ENCODE data around the gene GPR78. TPM values are rescaled to one million over a fixed set of nuclear protein-coding genes. Genes with fewer than 3 reads are reported as not detected.
"Not testable (repeated sequence)": the region's sequence is repeated elsewhere in the genome, so short reads cannot be mapped to it uniquely, and the experiment has no call there.

GPR78 gene
- total RNA-seq, 1 donor from 2014 or later = not detected

DNA sequence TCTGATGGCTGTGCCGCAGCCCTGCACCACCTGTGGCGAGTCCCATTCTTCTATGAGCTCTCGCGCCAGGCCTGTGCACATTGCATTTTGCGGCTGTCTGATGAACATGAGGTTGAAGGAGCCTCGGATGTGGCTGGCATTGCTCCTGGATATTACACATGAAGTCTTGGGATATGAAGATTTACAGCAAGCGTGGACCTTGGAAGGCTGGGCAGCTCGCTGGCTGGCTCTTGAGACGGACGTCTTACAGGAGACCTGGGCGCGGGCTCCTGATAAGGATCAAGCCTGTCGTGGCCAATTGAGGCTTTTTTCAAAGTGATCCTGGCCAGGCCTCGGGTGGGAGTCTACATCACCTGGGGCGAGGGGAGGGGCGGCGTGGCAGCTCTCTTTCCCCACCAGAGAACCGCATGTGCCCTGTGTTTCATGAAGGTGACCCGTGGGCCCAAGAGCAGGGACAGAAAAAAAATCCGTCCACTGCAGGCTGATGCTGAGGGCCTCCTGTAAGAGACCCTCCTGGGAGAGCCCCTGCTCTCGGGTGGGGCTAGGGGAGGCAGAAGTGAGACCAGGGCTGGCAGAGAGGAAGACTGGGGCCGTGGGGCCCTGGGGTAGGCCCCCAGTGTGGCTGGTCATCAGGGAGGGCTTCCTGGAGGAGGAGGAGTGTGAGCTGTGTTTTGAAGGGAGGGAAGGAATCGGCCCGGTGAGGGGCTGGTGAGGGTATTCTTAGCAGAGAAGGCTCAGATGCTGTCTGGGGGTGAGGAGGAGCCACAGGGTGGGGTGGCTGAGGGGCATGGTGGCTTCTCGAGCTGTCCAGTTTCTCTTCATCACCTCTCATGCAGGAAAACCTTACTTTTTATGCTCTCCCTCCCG, 36.0 kb downstream of the GPR78 start:
- DNase-seq (ENCODE audit: low read depth in 2 of 2) = no peak

- no peak for DNase-seq (ENCODE audit: low read depth in 2 of 2)
Measured at GRCh38 chr4:8616831-8617230, 36.6 kb downstream of the GPR78 start.

GRCh38 chr4:8617486-8618040, 37.4 kb downstream of the GPR78 start:
- DNase-seq (ENCODE audit: low read depth in 2 of 2) = no peak

DNA sequence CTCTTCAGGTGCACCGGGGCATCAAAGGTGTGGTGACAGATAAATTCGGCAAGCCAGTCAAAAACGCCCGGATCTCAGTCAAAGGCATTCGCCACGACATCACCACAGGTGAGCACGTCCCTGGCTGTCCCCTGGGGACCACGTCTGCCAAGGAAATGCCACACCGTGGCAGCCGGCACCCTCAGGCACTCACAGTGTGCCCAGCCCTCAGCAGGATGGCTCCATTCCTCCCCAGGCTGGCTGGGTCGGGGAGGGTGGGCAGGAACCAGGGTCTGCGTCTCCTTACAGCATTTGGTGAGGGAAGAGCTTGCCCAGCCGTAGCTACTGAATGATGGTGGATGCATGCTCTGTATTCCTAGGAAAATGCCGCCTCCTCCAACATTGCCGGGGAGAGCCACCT, 38.2 kb downstream of the GPR78 start:
- DNase-seq (ENCODE audit: low read depth in 2 of 2) = no peak

DNA sequence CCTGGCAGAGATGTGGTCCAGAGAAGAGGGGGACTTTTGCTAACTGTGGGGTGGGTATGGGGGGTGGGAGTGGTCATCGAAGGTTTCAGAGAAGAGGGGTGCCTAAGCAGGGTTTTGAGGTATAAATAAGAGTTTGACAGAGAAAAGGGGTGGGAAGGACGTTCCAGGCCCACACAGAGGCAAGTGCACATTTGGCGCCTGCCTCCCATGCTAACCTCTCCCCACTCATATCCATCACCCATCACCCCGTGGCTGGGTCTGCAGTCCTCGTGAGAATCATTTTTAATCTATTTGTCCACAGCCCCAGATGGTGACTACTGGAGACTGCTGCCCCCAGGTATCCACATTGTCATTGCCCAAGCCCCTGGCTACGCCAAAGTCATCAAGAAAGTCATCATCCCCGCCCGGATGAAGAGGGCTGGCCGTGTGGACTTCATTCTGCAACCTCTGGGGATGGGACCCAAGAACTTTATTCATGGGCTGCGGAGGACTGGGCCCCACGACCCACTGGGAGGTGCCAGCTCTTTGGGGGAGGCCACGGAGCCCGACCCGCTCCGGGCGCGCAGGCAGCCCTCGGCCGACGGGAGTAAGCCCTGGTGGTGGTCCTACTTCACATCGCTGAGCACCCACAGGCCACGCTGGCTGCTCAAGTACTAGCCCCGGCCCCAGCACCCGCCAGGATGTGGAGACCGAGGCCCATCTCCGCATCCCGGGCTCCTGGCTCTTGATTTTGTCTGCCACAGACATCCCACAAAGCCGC, 38.9 kb downstream of the GPR78 start:
- no peak for DNase-seq (ENCODE audit: low read depth in 2 of 2)

DNA sequence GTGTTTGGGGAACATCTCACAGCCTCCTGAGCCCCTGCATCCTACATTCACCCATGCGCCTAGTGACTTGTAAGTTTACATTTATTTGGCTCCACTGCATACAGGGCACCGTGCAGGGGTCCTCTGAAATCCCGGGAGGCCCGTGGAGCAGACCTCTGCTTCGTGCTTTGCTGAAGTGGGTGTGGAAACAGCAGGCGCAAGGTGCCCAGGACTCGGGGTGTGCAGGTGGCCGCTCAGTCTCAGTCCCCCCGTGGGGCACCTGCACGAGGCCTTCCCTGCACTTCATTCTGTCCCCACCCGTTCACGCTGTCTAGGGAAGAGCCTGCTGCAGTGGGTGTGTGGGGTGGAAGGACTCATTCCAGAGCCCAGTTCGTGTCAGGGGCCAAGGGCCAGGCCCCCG, 40.9 kb downstream of the GPR78 start:
- not testable (repeated sequence) for DNase-seq (ENCODE audit: low read depth in 2 of 2)

DNA sequence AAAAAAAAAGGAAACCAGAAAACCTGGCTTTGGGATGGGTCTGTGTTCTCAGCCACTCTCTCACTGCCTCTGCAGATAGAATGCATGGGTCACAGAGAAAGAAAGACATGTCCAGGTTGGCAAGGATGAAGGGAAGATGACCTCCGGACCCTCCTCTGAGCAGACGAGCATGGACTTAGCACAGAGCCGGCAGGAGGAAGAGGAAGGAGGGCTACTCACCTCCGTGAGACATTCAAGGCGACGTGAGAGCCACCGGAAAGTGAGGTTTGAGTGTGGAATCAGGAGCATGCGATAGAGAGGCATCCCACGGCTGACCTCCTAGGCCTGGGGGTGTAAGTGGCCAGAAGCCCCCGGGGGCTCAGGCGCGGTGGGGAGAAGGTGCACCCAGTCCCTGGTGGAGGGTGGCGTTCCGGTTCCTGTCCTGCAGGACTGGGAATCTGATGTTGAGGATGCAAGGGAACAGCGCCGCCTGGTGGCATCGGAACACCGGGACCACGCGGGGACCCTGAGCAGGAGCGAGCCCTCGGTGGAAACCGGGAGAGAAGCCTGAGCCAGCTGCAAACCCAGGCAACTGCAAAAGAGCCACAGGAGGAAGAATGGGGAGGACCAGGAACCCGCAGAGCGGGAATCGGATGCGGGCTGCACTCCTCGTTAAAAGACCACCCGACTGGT, 44.5 kb downstream of the GPR78 start:
- DNase-seq (ENCODE audit: low read depth in 2 of 2) = not testable (repeated sequence)

- DNase-seq (ENCODE audit: low read depth in 2 of 2) = not testable (repeated sequence)
Measured at GRCh38 chr4:8630240-8630905, 50.2 kb downstream of the GPR78 start.

- not testable (repeated sequence) for DNase-seq (ENCODE audit: low read depth in 2 of 2)
Measured at GRCh38 chr4:8631896-8632295, 51.7 kb downstream of the GPR78 start.

DNA sequence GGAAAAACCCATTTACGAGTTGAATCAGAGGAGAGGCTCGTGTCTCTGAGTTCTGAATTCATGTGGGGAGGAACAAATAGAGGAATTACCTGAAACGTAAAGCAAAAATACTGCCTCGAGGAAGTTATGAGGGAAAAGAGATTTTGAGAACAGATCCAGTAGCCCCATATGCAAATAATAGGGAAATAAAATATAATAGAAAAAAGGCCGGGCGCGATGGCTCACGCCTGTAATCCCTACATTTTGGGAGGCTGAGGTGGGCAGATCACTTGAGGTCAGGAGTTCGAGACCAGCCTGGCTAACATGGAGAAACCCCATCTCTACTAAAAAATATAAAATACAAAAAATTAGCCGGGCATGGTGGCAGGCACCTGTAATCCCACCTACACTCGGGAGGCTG, 54.6 kb downstream of the GPR78 start:
- not testable (repeated sequence) for DNase-seq (ENCODE audit: low read depth in 2 of 2)

- DNase-seq (ENCODE audit: low read depth in 2 of 2) = not testable (repeated sequence)
Measured at GRCh38 chr4:8635897-8636554, 55.8 kb downstream of the GPR78 start.

Other genes starting within 250 kb of the GPR78 start
- 19.4 and 23.1 TPM in 2 replicates for gene ACOX3, start 139.7 kb upstream of the GPR78 start, total RNA-seq
- gene TRMT44, start 139.6 kb upstream of the GPR78 start, total RNA-seq = 7.4 and 9.1 TPM in 2 replicates
- under 0.01 TPM in 1 of 2 replicates, not detected in the other for gene CPZ, start 12.4 kb downstream of the GPR78 start, total RNA-seq

Measured in dermis microvascular lymphatic vessel endothelial cell (primary cell).